ENCODE measurements around the gene ZDHHC12.

Gene ZDHHC12

DNA sequence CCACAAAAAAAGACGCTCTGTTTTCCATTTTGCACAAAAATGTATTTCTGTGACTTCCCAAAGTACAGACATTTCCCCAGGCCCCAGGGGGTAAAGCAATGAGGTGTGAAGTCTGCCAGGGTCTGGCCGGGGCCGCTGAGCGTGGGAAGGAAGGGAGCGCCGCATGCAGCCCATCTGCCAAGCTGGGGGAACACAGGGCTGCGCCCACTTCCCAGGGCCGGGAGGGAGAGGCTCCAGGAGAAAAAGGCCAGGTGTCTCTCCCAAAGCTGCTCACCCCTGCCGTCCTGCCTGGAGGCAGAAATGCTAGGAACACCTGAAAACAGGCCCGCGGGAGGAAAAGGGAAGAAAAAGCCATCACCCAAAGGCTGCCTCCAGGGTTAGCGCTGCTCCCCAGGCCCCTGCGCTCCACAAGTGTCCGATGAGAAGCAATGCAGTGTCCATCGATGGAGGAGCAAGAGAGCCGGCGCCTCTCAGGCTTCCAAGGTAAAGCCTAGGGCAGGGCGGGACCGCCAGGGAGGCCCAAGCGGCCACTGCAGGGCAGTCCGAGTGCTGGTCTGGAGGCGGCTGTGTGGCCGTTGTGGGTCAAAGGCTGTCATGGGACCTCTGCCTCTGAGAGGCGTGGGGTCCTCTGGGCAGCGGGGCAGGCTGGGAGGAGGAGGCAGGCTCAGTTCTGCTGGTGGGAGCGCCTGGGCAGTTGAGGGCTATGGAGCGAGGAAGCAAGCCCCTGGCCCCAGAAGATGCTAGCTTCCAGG lies 6.0 kb upstream of the ZDHHC12 start:
- DNase-seq (ENCODE audit: low read depth in 3 of 3): no peak

- DNase-seq (ENCODE audit: low read depth in 3 of 3): no peak
These were observed 5.4 kb upstream of the ZDHHC12 start for GRCh38 chr9:128729302-128729701.

DNA sequence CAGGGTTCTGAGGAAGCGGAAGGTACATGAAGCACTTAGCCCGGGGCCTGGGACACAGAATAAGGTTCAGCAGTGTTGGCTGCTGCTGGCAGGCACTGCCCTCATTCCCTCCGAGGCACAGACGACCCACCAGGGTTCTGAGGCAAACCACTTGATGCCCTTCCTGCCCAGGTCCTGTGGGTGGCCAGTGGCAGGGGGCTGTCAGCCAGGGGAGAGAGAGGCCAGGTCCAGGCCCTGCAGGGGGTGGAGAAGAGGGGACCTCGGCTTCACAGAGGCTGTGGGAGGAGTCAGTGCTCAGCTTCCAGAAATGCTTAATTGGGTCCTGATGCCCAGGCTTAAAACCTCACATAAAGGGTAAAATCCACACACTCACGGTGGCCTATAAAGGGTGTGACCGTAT lies 4.4 kb upstream of the ZDHHC12 start:
- DNase-seq (ENCODE audit: low read depth in 3 of 3): no peak

DNA sequence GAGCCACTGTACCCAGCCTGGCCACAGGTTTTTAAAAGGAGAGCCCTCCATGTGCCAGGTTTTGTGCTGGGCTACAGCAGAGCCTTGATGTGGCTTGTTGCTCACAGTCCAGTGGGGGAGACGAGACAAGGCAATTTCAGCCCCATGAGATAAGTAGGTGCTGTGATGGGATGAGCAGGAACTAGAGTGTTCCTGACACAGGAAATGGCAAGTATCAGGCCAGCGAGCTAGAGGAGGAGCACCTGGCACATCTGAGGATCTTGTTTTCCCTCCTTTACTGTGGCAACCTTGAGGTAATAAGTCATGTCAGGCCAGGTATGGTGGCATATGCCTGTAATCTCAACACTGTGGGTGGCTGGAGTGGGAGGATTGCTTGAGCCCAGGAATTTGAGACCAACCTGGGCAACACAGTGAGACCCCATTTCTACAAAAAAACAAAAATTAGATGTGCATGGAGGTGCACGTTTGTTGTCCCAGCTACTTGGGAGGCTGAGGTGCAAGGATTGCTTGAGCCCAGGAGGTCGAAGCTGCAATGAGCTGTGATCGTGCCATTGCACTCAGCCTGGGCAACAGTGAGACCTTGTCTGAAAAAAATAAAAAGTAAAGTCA lies 3.8 kb upstream of the ZDHHC12 start:
- no peak for DNase-seq (ENCODE audit: low read depth in 3 of 3)

GRCh38 chr9:128724744-128725211 lies 851 bp upstream of the ZDHHC12 start:
- no peak for DNase-seq (ENCODE audit: low read depth in 3 of 3)

- DNase-seq (ENCODE audit: low read depth in 3 of 3): no peak
These were observed 518 bp downstream of the ZDHHC12 start for GRCh38 chr9:128723352-128723865.

GRCh38 chr9:128722380-128723351 lies 1.3 kb downstream of the ZDHHC12 start:
- DNase-seq (ENCODE audit: low read depth in 3 of 3): no peak

DNA sequence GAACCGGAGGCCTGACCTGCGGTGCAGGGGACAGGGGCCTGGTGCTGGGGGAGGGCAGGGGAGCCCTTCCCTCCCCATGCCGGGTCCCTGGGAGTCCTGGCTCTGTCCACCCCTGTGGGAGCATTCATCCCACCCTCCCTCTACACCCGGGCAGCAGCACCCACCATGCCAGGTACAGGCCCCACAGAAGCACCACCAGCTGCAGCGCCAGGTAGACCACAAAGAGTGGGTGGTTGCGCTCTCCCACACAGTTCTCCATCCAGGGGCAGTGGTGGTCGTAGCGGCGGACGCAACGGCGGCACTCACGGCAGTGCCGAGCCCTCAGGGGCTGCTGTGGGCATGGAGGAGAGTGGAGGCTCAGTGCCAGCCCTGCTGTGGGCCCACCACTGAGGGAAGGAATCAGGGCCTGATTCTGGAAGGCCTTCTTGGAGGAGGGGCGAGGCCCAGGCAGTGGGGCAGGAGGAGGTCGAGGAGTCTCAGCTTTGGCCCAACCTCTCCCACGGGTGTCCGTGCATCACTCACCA lies 2.4 kb downstream of the ZDHHC12 start:
- no peak for DNase-seq (ENCODE audit: low read depth in 3 of 3)

GRCh38 chr9:128720841-128721486 lies 3.0 kb downstream of the ZDHHC12 start:
- no peak for DNase-seq (ENCODE audit: low read depth in 3 of 3)

GRCh38 chr9:128719919-128720605 lies 3.9 kb downstream of the ZDHHC12 start:
- DNase-seq (ENCODE audit: low read depth in 3 of 3): no peak

GRCh38 chr9:128718475-128718874 lies 5.5 kb downstream of the ZDHHC12 start:
- DNase-seq (ENCODE audit: low read depth in 3 of 3): no peak

DNA sequence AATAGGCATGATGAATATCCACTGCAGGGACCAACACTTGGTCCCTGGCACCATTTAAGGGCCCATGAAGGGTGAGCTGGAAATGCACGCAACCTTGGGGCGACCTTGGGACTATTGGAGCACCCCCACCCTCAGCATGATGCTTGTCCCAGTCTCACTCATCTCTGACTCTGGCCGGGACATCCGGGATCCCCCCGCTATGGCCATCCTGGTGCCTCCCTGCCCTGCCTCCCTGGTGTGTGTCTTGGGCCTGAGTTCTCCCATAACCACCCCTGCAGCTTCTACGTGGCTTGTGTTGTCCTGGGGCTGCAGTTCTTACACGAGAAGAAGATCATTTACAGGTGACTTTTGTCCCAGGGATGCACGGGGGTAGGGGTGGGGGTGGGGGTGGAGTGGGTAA lies 5.9 kb downstream of the ZDHHC12 start:
- no peak for DNase-seq (ENCODE audit: low read depth in 3 of 3)

- no peak for DNase-seq (ENCODE audit: low read depth in 3 of 3)
These were observed 7.2 kb downstream of the ZDHHC12 start for GRCh38 chr9:128716581-128717254.

DNA sequence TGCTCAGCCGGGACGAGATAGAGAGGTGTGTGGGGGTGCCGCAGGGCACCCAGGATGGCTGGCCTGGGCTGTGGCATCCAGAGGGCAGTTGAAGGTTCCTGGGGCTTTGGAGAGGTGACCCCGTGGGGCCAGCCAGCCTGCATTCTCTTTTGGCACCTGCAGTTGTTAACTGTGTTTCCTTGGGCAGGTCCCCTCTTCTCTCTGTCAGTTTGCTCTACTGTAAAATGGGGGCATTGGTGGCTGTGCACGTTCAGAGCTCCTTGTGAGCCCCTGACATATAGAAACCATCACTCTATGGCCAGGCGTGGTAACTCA lies 8.5 kb downstream of the ZDHHC12 start:
- no peak for DNase-seq (ENCODE audit: low read depth in 3 of 3)

DNA sequence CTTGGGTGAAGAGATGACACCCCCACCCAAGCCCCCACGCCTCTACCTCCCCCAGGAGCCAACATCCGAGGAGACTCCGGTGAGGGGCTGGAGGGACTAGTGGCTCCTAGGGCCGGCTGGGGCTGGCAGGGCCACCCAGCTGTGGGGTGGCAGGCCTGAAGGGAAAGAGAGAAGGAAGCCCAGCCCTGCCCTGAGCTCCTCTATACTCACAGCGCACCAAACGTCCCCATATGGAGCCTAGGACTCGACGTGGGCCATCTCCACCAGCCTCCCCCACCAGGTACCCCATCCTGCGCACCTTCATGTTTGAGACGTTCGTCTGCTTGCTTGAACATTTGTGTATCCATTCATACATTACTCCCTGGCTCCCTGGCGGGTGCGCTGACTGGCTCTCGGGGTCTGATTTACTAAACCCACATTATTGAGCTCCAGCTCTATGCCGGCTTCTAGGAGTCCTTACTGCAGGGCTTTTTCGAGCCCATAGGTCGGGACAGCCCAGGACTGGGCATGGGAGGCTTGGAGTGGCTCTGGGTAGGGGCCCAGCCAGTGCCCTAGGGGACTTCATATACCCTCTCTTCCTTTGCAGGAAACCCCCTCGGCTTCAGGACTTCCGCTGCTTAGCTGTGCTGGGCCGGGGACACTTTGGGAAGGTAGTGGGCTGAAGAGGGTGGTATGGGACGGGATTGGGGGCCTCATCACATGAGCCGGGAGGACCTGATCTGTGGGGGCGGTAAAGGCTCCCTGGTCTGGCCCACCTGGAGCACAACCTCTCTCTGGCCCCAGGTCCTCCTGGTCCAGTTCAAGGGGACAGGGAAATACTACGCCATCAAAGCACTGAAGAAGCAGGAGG lies 9.1 kb downstream of the ZDHHC12 start:
- DNase-seq (ENCODE audit: low read depth in 3 of 3): no peak

DNA sequence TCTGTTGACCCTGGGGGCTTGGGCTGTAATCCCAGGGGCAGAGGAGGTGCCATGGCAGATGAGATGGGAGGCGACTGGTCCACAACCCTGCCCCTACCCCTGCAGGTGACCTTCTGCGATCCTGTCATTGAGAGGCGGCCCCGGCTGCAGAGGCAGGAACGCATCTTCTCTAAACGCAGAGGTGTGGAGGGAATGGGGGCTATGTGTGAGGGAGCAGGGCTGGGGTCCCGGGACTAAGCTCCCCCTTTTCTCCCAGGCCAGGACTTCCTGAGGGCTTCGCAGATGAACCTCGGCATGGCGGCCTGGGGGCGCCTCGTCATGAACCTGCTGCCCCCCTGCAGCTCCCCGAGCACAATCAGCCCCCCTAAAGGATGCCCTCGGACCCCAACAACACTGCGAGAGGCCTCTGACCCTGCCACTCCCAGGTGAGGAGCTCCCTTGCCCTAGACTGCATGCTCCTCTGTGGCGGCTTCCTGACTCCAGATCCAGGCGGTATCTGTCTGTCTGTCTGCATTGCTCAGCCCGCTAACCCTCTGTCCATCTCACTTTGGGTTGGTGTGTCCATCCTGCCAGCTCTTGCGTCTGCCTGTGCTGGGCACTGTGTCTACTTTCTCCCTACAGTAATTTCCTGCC lies 9.9 kb downstream of the ZDHHC12 start:
- no peak for DNase-seq (ENCODE audit: low read depth in 3 of 3)

DNA sequence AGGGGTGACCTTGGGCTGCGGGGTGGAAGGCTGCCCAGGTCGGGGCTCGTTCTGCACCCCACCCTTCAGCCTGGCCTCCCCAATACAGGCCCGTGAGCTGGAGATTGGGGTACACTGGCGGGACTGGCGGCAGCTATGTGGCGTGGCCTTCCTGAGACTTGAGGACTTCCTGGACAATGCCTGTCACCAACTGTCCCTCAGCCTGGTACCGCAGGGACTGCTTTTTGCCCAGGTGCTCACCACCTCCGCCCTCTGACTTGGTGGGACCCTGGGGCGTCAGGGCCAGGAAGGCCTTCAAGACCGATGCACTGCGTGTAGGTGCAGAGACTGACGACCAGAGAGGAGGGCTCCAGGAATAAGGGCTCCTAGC lies 10.5 kb downstream of the ZDHHC12 start:
- no peak for DNase-seq (ENCODE audit: low read depth in 3 of 3)

- no peak for DNase-seq (ENCODE audit: low read depth in 3 of 3)
These were observed 11.2 kb downstream of the ZDHHC12 start for GRCh38 chr9:128712451-128713410.
